AG09309 (cell line): Measurements from ENCODE around the gene HOXA6.
A peak's percentile ranks its signal among the peaks of the same experiment; 100 is the strongest.

Experiments used
- DNase-seq: peaks from one replicate; pipeline ENCODE4 v3.0.0-alpha.2; 2010; ENCODE audit warnings: low read depth
- H3K4me3 ChIP-seq: 2 replicates; pipeline ENCODE4 v1.5.1; 2011; ENCODE audit warnings: mild to moderate bottlenecking, low read depth, low read length, moderate library complexity; ENCODE audit not compliant: control insufficient read depth
- TF ChIP-seq, protein P1 (sequence below): IDR thresholded peaks from 2 replicates; pipeline ENCODE4 v1.5.1; 2011; ENCODE audit warnings: mild to moderate bottlenecking, low read depth, low read length, inconsistent platforms; ENCODE audit not compliant: insufficient read depth, control insufficient read depth; ENCODE audit errors: missing control alignments

The HOXA6 gene

DNA sequence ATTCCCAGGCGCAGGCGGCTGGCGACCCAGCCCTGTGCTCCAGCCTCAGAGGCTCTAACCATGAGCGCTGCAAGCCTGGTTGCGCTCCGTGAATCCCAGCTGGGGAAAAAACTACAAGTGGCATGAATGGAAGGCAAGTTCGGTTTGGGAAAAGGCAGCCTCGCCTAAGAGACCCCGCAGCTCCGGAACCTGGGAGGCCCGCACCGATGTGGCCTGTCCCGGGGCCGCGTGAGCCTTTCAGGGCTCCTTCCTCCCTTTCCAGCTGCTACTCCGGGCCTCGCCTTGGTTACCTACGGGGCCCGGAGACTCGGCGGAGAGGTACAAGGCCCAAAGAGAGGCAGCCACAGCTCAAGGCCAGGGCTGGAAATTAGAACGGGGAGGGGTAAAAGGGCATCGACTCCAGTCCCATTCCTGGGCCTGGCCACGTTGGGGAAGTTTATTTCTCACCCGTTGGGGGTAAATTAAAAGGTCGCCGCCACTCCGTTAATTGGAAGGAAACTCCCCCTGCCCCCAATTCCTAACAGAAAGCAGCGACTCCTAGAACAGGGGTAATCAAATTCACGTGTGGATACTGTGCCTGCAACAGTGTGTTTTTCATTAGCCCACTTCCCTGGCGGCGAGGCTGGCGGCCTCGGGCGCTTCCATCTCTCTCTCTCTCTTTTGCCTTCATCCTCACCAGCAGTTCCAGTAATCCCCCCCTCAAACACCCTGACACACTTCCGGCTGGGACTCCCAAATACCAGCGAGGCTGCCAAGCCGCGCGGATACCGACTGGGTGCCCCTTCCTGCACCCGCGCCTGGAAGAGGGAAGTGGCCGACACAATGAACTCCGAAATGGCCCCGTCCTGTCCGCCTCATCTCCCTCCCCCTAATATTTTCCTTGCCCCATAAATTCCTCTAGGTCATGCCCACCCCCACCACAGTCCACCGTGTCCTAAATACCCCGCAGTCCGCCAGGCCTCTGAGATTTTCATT, 19.2 kb upstream of the HOXA6 start:
- no peak for DNase-seq
- H3K4me3 ChIP-seq: peak overlapping the region; percentile 87
- TF ChIP-seq, protein P1, sequence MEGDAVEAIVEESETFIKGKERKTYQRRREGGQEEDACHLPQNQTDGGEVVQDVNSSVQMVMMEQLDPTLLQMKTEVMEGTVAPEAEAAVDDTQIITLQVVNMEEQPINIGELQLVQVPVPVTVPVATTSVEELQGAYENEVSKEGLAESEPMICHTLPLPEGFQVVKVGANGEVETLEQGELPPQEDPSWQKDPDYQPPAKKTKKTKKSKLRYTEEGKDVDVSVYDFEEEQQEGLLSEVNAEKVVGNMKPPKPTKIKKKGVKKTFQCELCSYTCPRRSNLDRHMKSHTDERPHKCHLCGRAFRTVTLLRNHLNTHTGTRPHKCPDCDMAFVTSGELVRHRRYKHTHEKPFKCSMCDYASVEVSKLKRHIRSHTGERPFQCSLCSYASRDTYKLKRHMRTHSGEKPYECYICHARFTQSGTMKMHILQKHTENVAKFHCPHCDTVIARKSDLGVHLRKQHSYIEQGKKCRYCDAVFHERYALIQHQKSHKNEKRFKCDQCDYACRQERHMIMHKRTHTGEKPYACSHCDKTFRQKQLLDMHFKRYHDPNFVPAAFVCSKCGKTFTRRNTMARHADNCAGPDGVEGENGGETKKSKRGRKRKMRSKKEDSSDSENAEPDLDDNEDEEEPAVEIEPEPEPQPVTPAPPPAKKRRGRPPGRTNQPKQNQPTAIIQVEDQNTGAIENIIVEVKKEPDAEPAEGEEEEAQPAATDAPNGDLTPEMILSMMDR: no peak

DNA sequence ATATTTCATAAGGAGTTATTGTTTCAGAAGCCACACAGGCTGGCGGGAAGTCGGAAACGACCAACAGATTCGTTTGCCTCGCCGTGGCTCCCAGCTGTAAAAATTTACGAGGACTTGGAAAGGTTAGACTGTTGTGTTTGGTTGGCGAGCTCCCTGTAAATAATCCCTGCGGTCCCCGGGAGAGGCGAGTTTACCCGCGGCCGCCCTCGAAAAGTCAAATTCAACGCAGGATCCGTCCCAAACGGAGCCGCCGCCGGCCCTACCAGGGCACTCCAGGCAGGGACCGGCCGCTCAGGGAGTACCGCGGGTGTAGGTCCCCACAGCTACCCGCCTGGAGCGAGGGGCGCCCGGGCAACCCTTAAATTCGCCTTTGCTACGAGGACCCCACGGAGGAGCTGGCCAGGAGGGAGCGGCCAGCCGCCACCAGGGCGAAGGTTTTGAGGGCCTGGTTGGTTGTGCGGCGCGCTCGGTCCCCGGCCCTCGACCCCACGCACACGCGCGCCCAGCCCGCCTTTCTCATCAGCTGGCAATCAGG, 18.5 kb upstream of the HOXA6 start:
- peak; percentile 90 for DNase-seq
- H3K4me3 ChIP-seq: peak overlapping the region; percentile 87
- TF ChIP-seq, protein P1: no peak

DNA sequence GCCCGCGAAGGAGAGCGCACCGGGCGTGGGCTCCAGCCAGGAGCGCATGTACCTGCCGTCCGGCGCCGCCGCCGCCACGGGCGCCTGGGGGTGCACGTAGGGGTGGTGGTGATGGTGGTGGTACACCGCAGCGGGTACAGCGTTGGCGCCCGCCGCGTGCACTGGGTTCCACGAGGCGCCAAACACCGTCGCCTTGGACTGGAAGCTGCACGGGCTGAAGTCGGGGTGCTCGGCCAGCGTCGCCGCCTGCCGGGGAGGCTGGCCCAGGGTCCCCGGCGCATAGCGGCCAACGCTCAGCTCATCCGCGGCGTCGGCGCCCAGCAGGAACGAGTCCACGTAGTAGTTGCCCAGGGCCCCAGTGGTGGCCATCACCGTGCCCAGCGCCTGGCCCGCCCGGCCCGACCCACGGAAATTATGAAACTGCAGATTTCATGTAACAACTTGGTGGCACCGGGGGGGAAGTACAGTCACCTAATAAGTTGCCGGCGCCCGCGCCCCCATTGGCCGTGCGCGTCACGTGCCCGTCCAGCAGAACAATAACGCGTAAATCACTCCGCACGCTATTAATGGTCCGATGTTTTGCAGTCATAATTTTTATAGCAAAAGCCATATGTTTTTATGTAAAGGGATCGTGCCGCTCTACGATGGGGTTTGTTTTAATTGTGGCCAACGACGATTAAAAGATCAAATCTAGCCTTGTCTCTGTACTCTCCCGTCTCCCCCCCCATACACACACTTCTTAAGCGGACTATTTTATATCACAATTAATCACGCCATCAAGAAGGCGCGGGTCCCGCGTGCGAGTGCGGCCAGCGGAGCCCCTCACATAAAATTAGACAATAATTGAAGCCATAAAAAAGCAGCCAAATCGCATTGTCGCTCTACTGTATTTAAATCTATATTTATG, 17.8 kb upstream of the HOXA6 start, which contains the start of gene HOXA9:
HOXA9 (minus strand) TSS at position 449 of the 907 bp plus-strand sequence; CDS start at position 369, 80 bp downstream.
- TF ChIP-seq, protein P1: no peak
- DNase-seq: peak; percentile 98
- peak within 1 kb of the TSS; percentile 87 for H3K4me3 ChIP-seq

DNA sequence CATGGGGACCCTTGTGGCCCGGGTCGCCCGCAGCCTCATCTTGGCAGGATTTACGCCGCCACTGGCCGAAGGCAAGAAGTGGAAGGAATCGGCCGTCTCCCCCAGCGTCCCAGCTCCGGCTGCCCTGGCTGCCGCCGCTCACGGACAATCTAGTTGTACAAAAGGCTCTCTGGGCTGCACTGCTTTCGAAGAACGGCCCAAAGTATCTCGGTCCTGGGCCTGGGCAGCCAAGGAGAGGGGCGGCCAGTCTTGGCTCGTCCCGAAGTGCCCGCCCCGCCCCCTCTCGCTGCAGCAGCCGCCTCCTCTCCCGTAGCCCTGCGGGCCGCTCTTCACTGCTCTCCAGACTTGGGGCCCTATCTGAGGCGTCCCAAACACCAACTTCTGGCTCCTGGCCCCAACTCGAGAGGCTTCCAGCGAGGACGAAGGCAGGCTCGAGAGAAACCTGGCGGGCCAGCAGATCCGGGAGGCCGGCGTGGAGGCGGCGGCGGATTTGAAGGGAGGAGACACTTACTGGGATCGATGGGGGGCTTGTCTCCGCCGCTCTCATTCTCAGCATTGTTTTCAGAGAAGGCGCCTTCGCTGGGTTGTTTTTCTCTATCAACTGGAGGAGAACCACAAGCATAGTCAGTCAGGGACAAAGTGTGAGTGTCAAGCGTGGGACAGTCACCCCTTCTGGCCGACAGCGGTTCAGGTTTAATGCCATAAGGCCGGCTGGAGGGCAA, 17.0 kb upstream of the HOXA6 start:
- DNase-seq: no peak
- peak overlapping the region; percentile 87 for H3K4me3 ChIP-seq
- TF ChIP-seq, protein P1: peak; percentile 32

DNA sequence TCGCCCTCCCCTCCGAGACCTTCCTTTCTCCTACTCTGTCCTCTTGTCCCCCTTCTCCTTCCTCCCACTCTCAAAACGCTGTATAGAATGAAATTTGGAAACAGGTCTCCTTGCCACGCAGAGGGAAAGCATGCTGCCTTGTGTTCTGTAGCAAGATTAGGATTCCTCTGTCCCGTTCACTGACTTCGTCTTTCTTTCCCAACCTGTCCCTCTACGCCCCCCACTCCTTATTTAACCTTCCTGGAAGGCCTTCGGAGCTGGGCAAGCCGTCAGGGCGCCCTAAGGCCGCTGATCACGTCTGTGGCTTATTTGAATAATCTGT, 16.4 kb upstream of the HOXA6 start:
- TF ChIP-seq, protein P1: no peak
- DNase-seq: no peak
- peak overlapping the region; percentile 87 for H3K4me3 ChIP-seq
